Upper lobe of left lung (tissue), 4 donors: ENCODE measurements around the gene FAM83D.

ENCODE experiments used
- EP300 ChIP-seq, 4 donors: sonication (generic); formaldehyde crosslinking; IDR thresholded peaks; one replicate each; pipeline ENCODE4 v1.5.1; 2017; ENCODE audit warnings: antibody characterized with exemption in 4 of 4, control low read depth in 2 of 4
- POLR2A ChIP-seq, 4 donors: fragments of 450-650 bp; IDR thresholded peaks; one replicate each; pipeline ENCODE4 v1.5.1; 2016 to 2017; ENCODE audit warnings: antibody characterized with exemption in 4 of 4, mild to moderate bottlenecking in 2 of 4
- POLR2AphosphoS5 ChIP-seq, 2 donors: sonication (generic); formaldehyde crosslinking; IDR thresholded peaks; one replicate each; pipeline ENCODE4 v1.5.1; 2017; ENCODE audit warnings: antibody characterized with exemption in 2 of 2
- TF ChIP-seq, protein P1 (sequence below), 6 experiments: fragments of 450-650 bp in 4 of 6; fragments of 200-600 bp in 2 of 6; sonication (generic) in 2 of 6; IDR thresholded peaks; one replicate each; pipeline ENCODE4 v1.5.1; 2016 to 2019; ENCODE audit warnings: antibody characterized with exemption in 6 of 6

DNA sequence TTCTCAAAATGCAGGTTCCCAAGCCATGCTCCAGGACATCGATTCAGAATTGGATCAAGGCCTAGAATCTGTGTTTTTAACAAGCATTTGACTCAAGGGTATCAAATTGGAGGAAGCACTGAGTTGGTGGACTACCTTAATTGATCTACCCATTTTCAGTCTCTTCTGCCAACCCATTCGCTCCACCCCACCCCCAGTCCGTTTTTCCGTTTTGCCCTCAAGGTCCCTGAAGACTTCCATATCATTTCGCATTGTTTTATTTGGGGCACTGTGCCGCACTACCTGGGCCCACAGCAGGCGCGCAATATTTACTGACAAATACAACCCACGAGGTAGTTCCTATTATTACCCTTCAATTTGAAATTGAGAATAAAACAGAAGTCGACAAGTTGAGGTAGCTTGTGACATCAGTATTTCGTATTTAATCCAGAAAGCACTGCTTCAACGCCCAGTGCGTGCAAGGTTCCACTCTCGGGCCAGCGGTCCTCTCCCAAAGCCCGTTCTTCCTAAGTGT lies 35.4 kb downstream of the FAM83D start:
- TF ChIP-seq EP300 (IDR thresholded peaks at IDR 0.05) (no peak), POLR2A (IDR thresholded peaks at IDR 0.05) (no peak), POLR2AphosphoS5 (IDR thresholded peaks at IDR 0.05) (no peak)
- TF ChIP-seq, protein P1, sequence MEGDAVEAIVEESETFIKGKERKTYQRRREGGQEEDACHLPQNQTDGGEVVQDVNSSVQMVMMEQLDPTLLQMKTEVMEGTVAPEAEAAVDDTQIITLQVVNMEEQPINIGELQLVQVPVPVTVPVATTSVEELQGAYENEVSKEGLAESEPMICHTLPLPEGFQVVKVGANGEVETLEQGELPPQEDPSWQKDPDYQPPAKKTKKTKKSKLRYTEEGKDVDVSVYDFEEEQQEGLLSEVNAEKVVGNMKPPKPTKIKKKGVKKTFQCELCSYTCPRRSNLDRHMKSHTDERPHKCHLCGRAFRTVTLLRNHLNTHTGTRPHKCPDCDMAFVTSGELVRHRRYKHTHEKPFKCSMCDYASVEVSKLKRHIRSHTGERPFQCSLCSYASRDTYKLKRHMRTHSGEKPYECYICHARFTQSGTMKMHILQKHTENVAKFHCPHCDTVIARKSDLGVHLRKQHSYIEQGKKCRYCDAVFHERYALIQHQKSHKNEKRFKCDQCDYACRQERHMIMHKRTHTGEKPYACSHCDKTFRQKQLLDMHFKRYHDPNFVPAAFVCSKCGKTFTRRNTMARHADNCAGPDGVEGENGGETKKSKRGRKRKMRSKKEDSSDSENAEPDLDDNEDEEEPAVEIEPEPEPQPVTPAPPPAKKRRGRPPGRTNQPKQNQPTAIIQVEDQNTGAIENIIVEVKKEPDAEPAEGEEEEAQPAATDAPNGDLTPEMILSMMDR (IDR thresholded peaks at IDR 0.05): no peak
